IPS-18c (cell line): Measurements from ENCODE around the gene EPHB1.

Source experiments
- H3K4me3 ChIP-seq: 2 replicates; pipeline ENCODE4 v1.7.0; 2013; ENCODE audit warnings: low read depth, mild to moderate bottlenecking, low read length, moderate library complexity; ENCODE audit not compliant: insufficient read depth
- H3K9me3 ChIP-seq: one replicate; pipeline ENCODE4 v1.6.1; 2013; ENCODE audit warnings: mild to moderate bottlenecking, low read length, moderate library complexity; ENCODE audit not compliant: control insufficient read depth, insufficient read depth

EPHB1 gene

GRCh38 chr3:134794950-134795745 is at the start of gene EPHB1:
Gene EPHB1 (plus strand): TSS chr3:134795260.
- peaks cover 2% of the 10 kb centered on the region for H3K9me3 ChIP-seq
- peak within 1 kb of the TSS; percentile 79 for H3K4me3 ChIP-seq

- no peak overlapping the region for H3K4me3 ChIP-seq
Observed at GRCh38 chr3:134748698-134749097, 46.4 kb upstream of the EPHB1 start.

GRCh38 chr3:134749174-134749573 is 45.9 kb upstream of the EPHB1 start:
- Histone ChIP-seq H3K9me3 (no peaks in the 10 kb centered on the region), H3K4me3 (no peak overlapping the region)

More at GRCh38 chr3:134748698-134749097, 46.4 kb upstream of the EPHB1 start:
- no peaks in the 10 kb centered on the region for H3K9me3 ChIP-seq

GRCh38 chr3:134749802-134750553 is 45.1 kb upstream of the EPHB1 start:
- H3K4me3 ChIP-seq, result no peak overlapping the region
- H3K9me3 ChIP-seq, result no peaks in the 10 kb centered on the region

- H3K4me3 ChIP-seq, result no peak overlapping the region
Observed at GRCh38 chr3:134751831-134752230, 43.2 kb upstream of the EPHB1 start.

GRCh38 chr3:134752761-134753461 is 42.1 kb upstream of the EPHB1 start:
- no peak overlapping the region for H3K4me3 ChIP-seq
- no peaks in the 10 kb centered on the region for H3K9me3 ChIP-seq

More at GRCh38 chr3:134751831-134752230, 43.2 kb upstream of the EPHB1 start:
- H3K9me3 ChIP-seq, result no peaks in the 10 kb centered on the region

GRCh38 chr3:134753999-134754742 is 40.9 kb upstream of the EPHB1 start:
- Histone ChIP-seq H3K4me3 (no peak overlapping the region), H3K9me3 (no peaks in the 10 kb centered on the region)

GRCh38 chr3:134754768-134755559 is 40.1 kb upstream of the EPHB1 start:
- Histone ChIP-seq H3K4me3 (no peak overlapping the region), H3K9me3 (no peaks in the 10 kb centered on the region)

GRCh38 chr3:134755821-134756220 is 39.2 kb upstream of the EPHB1 start:
- Histone ChIP-seq H3K9me3 (no peaks in the 10 kb centered on the region), H3K4me3 (no peak overlapping the region)

GRCh38 chr3:134757549-134758069 is 37.5 kb upstream of the EPHB1 start:
- Histone ChIP-seq H3K9me3 (no peaks in the 10 kb centered on the region), H3K4me3 (no peak overlapping the region)

- H3K9me3 ChIP-seq, result no peaks in the 10 kb centered on the region
Observed at GRCh38 chr3:134761213-134761612, 33.8 kb upstream of the EPHB1 start.

GRCh38 chr3:134762016-134762415 is 33.0 kb upstream of the EPHB1 start:
- Histone ChIP-seq H3K4me3 (no peak overlapping the region), H3K9me3 (no peaks in the 10 kb centered on the region)

More at GRCh38 chr3:134761213-134761612, 33.8 kb upstream of the EPHB1 start:
- no peak overlapping the region for H3K4me3 ChIP-seq

GRCh38 chr3:134765468-134765867 is 29.6 kb upstream of the EPHB1 start:
- no peak overlapping the region for H3K4me3 ChIP-seq

GRCh38 chr3:134766290-134766689 is 28.8 kb upstream of the EPHB1 start:
- H3K9me3 ChIP-seq, result no peaks in the 10 kb centered on the region
- no peak overlapping the region for H3K4me3 ChIP-seq

More at GRCh38 chr3:134765468-134765867, 29.6 kb upstream of the EPHB1 start:
- no peaks in the 10 kb centered on the region for H3K9me3 ChIP-seq

GRCh38 chr3:134768116-134768515 is 26.9 kb upstream of the EPHB1 start:
- Histone ChIP-seq H3K9me3 (no peaks in the 10 kb centered on the region), H3K4me3 (no peak overlapping the region)

GRCh38 chr3:134768837-134769236 is 26.2 kb upstream of the EPHB1 start:
- no peak overlapping the region for H3K4me3 ChIP-seq
- no peaks in the 10 kb centered on the region for H3K9me3 ChIP-seq
